Hepatocyte (in vitro differentiated cells): ENCODE results near the gene HSPB6.

Experiments used
- EZH2phosphoT487 ChIP-seq: fragments of 200-600 bp; sonication (generic); IDR thresholded peaks from one replicate; pipeline ENCODE4 v1.6.1; 2018; ENCODE audit warnings: antibody characterized with exemption, mild to moderate bottlenecking, low read depth, moderate library complexity; ENCODE audit not compliant: unreplicated experiment, severe bottlenecking
- TF ChIP-seq, protein P1 (sequence below): fragments of 200-600 bp; sonication (generic); IDR thresholded peaks from 2 replicates; pipeline ENCODE4 v1.5.1; 2016; ENCODE audit warnings: antibody characterized with exemption, mild to moderate bottlenecking; ENCODE audit not compliant: poor library complexity

DNA sequence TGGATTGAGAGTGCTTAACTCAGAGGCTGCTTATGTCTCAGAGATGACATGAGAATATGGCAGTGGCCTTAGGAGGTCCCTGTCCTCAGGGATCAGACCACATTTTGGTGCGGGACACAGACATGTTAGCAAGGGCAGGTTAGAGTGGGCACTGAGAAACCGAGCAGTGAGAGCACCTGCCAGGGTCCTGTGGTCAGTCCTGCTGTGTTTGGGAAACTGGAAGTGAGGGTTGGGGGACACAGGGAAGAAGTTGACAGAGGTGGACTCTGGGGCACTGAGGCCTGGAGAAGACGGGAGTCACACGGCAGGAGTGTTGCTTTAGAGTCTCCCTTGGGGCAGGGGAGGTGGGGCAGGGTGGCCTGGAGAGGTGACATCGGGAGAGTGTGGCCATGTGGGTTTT lies 21.9 kb downstream of the HSPB6 start:
- TF ChIP-seq, protein P1, sequence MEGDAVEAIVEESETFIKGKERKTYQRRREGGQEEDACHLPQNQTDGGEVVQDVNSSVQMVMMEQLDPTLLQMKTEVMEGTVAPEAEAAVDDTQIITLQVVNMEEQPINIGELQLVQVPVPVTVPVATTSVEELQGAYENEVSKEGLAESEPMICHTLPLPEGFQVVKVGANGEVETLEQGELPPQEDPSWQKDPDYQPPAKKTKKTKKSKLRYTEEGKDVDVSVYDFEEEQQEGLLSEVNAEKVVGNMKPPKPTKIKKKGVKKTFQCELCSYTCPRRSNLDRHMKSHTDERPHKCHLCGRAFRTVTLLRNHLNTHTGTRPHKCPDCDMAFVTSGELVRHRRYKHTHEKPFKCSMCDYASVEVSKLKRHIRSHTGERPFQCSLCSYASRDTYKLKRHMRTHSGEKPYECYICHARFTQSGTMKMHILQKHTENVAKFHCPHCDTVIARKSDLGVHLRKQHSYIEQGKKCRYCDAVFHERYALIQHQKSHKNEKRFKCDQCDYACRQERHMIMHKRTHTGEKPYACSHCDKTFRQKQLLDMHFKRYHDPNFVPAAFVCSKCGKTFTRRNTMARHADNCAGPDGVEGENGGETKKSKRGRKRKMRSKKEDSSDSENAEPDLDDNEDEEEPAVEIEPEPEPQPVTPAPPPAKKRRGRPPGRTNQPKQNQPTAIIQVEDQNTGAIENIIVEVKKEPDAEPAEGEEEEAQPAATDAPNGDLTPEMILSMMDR, result no peak
- no peak for TF ChIP-seq EZH2phosphoT487
